Measurements from ENCODE around the gene ANXA2R. TPM values are rescaled to one million over a fixed set of nuclear protein-coding genes. Genes with fewer than 3 reads are reported as not detected.
"Not testable (repeated sequence)": the region's sequence is repeated elsewhere in the genome, so short reads cannot be mapped to it uniquely, and the experiment has no call there.

The ANXA2R gene
- total RNA-seq, 1 experiment from 2014 or later = 0.72 TPM

DNA sequence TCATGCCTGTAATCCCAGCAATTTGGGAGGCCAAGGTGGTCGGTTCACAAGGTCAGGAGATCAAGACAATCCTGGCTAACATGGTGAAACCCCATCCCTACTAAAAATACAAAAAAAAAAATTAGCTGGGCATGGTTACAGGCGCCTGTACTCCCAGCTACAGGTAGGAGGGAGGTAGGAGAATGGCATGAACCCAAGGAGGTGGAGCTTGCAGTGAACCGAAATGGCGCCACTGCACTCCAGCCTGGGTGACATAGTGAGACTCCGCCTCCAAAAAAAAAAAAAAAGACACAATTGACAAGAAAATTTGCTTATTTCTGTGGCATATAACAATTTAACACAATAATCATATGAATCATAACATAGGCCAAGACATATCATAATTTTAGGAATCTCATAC is 45.3 kb upstream of the ANXA2R start (continued):
- TF ChIP-seq, protein P1, sequence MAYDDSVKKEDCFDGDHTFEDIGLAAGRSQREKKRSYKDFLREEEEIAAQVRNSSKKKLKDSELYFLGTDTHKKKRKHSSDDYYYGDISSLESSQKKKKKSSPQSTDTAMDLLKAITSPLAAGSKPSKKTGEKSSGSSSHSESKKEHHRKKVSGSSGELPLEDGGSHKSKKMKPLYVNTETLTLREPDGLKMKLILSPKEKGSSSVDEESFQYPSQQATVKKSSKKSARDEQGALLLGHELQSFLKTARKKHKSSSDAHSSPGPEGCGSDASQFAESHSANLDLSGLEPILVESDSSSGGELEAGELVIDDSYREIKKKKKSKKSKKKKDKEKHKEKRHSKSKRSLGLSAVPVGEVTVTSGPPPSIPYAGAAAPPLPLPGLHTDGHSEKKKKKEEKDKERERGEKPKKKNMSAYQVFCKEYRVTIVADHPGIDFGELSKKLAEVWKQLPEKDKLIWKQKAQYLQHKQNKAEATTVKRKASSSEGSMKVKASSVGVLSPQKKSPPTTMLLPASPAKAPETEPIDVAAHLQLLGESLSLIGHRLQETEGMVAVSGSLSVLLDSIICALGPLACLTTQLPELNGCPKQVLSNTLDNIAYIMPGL (CRISPR knock-in tag; IDR thresholded peaks at IDR 0.05) = no peak
- TF ChIP-seq, protein P2, sequence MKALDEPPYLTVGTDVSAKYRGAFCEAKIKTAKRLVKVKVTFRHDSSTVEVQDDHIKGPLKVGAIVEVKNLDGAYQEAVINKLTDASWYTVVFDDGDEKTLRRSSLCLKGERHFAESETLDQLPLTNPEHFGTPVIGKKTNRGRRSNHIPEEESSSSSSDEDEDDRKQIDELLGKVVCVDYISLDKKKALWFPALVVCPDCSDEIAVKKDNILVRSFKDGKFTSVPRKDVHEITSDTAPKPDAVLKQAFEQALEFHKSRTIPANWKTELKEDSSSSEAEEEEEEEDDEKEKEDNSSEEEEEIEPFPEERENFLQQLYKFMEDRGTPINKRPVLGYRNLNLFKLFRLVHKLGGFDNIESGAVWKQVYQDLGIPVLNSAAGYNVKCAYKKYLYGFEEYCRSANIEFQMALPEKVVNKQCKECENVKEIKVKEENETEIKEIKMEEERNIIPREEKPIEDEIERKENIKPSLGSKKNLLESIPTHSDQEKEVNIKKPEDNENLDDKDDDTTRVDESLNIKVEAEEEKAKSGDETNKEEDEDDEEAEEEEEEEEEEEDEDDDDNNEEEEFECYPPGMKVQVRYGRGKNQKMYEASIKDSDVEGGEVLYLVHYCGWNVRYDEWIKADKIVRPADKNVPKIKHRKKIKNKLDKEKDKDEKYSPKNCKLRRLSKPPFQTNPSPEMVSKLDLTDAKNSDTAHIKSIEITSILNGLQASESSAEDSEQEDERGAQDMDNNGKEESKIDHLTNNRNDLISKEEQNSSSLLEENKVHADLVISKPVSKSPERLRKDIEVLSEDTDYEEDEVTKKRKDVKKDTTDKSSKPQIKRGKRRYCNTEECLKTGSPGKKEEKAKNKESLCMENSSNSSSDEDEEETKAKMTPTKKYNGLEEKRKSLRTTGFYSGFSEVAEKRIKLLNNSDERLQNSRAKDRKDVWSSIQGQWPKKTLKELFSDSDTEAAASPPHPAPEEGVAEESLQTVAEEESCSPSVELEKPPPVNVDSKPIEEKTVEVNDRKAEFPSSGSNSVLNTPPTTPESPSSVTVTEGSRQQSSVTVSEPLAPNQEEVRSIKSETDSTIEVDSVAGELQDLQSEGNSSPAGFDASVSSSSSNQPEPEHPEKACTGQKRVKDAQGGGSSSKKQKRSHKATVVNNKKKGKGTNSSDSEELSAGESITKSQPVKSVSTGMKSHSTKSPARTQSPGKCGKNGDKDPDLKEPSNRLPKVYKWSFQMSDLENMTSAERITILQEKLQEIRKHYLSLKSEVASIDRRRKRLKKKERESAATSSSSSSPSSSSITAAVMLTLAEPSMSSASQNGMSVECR (CRISPR knock-in tag; IDR thresholded peaks at IDR 0.05; ENCODE audit: borderline replicate concordance) = no peak
- TF ChIP-seq, protein P3, sequence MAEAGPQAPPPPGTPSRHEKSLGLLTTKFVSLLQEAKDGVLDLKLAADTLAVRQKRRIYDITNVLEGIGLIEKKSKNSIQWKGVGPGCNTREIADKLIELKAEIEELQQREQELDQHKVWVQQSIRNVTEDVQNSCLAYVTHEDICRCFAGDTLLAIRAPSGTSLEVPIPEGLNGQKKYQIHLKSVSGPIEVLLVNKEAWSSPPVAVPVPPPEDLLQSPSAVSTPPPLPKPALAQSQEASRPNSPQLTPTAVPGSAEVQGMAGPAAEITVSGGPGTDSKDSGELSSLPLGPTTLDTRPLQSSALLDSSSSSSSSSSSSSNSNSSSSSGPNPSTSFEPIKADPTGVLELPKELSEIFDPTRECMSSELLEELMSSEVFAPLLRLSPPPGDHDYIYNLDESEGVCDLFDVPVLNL (CRISPR knock-in tag; IDR thresholded peaks at IDR 0.05; ENCODE audit: borderline replicate concordance, low read depth) = no peak
- TF ChIP-seq, protein P4, sequence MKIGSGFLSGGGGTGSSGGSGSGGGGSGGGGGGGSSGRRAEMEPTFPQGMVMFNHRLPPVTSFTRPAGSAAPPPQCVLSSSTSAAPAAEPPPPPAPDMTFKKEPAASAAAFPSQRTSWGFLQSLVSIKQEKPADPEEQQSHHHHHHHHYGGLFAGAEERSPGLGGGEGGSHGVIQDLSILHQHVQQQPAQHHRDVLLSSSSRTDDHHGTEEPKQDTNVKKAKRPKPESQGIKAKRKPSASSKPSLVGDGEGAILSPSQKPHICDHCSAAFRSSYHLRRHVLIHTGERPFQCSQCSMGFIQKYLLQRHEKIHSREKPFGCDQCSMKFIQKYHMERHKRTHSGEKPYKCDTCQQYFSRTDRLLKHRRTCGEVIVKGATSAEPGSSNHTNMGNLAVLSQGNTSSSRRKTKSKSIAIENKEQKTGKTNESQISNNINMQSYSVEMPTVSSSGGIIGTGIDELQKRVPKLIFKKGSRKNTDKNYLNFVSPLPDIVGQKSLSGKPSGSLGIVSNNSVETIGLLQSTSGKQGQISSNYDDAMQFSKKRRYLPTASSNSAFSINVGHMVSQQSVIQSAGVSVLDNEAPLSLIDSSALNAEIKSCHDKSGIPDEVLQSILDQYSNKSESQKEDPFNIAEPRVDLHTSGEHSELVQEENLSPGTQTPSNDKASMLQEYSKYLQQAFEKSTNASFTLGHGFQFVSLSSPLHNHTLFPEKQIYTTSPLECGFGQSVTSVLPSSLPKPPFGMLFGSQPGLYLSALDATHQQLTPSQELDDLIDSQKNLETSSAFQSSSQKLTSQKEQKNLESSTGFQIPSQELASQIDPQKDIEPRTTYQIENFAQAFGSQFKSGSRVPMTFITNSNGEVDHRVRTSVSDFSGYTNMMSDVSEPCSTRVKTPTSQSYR (CRISPR knock-in tag; IDR thresholded peaks at IDR 0.05) = no peak
- TF ChIP-seq, protein P5, sequence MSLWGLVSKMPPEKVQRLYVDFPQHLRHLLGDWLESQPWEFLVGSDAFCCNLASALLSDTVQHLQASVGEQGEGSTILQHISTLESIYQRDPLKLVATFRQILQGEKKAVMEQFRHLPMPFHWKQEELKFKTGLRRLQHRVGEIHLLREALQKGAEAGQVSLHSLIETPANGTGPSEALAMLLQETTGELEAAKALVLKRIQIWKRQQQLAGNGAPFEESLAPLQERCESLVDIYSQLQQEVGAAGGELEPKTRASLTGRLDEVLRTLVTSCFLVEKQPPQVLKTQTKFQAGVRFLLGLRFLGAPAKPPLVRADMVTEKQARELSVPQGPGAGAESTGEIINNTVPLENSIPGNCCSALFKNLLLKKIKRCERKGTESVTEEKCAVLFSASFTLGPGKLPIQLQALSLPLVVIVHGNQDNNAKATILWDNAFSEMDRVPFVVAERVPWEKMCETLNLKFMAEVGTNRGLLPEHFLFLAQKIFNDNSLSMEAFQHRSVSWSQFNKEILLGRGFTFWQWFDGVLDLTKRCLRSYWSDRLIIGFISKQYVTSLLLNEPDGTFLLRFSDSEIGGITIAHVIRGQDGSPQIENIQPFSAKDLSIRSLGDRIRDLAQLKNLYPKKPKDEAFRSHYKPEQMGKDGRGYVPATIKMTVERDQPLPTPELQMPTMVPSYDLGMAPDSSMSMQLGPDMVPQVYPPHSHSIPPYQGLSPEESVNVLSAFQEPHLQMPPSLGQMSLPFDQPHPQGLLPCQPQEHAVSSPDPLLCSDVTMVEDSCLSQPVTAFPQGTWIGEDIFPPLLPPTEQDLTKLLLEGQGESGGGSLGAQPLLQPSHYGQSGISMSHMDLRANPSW (CRISPR knock-in tag; conservative IDR thresholded peaks at IDR 0.05; ENCODE audit: low read depth) = no peak
- TF ChIP-seq HMGA2 (CRISPR knock-in tag; IDR thresholded peaks at IDR 0.05) (no peak), SMAD4 (CRISPR knock-in tag; IDR thresholded peaks at IDR 0.05) (no peak), TEAD4 (CRISPR knock-in tag; IDR thresholded peaks at IDR 0.05) (no peak), RORB (CRISPR knock-in tag; IDR thresholded peaks at IDR 0.05) (no peak)
- TF ChIP-seq, protein P6, sequence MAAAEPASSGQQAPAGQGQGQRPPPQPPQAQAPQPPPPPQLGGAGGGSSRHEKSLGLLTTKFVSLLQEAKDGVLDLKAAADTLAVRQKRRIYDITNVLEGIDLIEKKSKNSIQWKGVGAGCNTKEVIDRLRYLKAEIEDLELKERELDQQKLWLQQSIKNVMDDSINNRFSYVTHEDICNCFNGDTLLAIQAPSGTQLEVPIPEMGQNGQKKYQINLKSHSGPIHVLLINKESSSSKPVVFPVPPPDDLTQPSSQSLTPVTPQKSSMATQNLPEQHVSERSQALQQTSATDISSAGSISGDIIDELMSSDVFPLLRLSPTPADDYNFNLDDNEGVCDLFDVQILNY (CRISPR knock-in tag; IDR thresholded peaks at IDR 0.05) = no peak

DNA sequence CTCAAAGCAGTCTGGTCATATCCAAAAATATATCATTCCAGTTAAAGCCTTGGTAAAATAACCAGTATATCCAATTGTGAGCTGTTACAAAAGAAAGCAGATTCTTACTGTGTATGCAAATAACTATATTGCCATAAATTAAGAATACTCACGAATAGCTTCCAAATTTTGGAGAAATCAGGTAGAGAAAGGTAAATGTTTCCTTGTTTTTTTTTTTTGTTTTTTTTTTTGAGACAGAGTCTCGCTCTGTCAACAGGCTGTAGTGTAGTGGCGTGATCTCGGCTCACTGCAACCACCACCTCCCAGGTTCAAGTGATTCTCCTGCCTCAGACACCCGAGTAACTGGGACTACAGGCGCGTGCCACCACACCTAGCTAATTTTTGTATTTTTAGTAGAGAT is 44.3 kb upstream of the ANXA2R start:
- ATAC-seq; DNase-seq (ENCODE audit: low spot score); H3K4me3 Mint-ChIP-seq; H3K4me1 Mint-ChIP-seq; POLR2A ChIA-PET; H3K27ac Mint-ChIP-seq; H3K27me3 Mint-ChIP-seq (ENCODE audit: low read depth); CTCF ChIA-PET: not testable (repeated sequence)
- H3K9me3 Mint-ChIP-seq = peaks cover 26% of the 10 kb centered on the region
- peaks cover 23% of the 10 kb centered on the region for H3K36me3 Mint-ChIP-seq

DNA sequence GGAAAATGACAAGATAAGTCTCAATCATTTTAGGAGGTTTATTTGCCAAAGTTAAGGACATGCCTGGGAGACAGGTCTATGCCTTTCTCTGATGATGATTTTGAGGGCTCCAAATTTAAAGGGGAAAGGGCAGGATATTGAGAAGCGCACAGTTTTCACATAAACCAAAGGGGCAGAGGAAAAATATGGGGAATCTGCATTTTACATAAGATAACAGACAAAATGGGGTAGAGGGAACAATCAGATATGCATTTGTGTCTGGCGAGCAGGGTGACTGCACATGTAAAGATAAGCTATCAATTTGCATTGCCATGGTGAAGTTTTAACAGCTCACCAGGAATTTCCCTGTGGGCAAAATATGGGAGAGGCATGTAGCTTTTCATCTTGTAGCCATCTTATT is 41.2 kb upstream of the ANXA2R start:
- ATAC-seq; CTCF ChIA-PET; H3K4me3 Mint-ChIP-seq; H3K27me3 Mint-ChIP-seq (ENCODE audit: low read depth); H3K4me1 Mint-ChIP-seq; POLR2A ChIA-PET; DNase-seq (ENCODE audit: low spot score); H3K27ac Mint-ChIP-seq: not testable (repeated sequence)
- Mint-ChIP-seq H3K9me3 (peaks cover 26% of the 10 kb centered on the region), H3K36me3 (peaks cover 21% of the 10 kb centered on the region)
